SU-DHL-6 (cell line): ENCODE results near the gene ROCK2.

ENCODE experiments used
- H2AFZ ChIP-seq: fragments of 200-600 bp; sonication (generic); 2 replicates; pipeline ENCODE4 v1.6.1; 2014; ENCODE audit warnings: low read depth, mild to moderate bottlenecking, moderate library complexity, mixed read lengths, antibody characterized with exemption, low read length; ENCODE audit not compliant: severe bottlenecking
- H3F3A ChIP-seq: fragments of 200-600 bp; shearing (Covaris generic); 2 replicates; pipeline ENCODE4 v1.6.0; 2016; ENCODE audit warnings: antibody characterized with exemption, mild to moderate bottlenecking; ENCODE audit not compliant: insufficient read depth
- H3K27ac ChIP-seq: fragments of 200-600 bp; sonication (generic); 2 replicates; pipeline ENCODE4 v1.5.1; 2016; ENCODE audit warnings: low read depth, mild to moderate bottlenecking, low read length, moderate library complexity, mixed read lengths
- H3K27me3 ChIP-seq: fragments of 200-600 bp; sonication (generic), shearing (Covaris generic); 2 replicates; pipeline ENCODE4 v1.6.0; 2014; ENCODE audit warnings: mild to moderate bottlenecking, low read length
- H3K36me3 ChIP-seq: fragments of 200-600 bp; sonication (generic); 2 replicates; pipeline ENCODE4 v1.6.1; 2014; ENCODE audit warnings: mild to moderate bottlenecking, low read length, mixed read lengths
- H3K4me2 ChIP-seq: fragments of 300-600, 200-600 bp; shearing (Covaris generic), sonication (generic); 2 replicates; pipeline ENCODE4 v1.6.0; 2014; ENCODE audit warnings: low read length, low read depth, mild to moderate bottlenecking; ENCODE audit not compliant: poor library complexity, severe bottlenecking
- H3K4me3 ChIP-seq: fragments of 200-600 bp; sonication (generic); 2 replicates; pipeline ENCODE4 v1.5.1; 2014; ENCODE audit warnings: antibody characterized with exemption, low read length, mild to moderate bottlenecking, mixed read lengths; ENCODE audit not compliant: insufficient read depth, poor library complexity, severe bottlenecking
- H3K79me2 ChIP-seq: fragments of 200-600 bp; sonication (generic); 2 replicates; pipeline ENCODE4 v1.6.1; 2014; ENCODE audit warnings: mild to moderate bottlenecking, low read length, moderate library complexity; ENCODE audit not compliant: insufficient read depth
- H3K9ac ChIP-seq: fragments of 200-600 bp; sonication (generic); 2 replicates; pipeline ENCODE4 v1.7.0; 2014; ENCODE audit warnings: mild to moderate bottlenecking, low read length
- H3K9me2 ChIP-seq: fragments of 200-600 bp; sonication (generic); replicated peaks from 2 replicates; pipeline ENCODE4 v1.6.1; 2014; ENCODE audit warnings: low read length; ENCODE audit not compliant: insufficient read depth
- H3K9me3 ChIP-seq: fragments of 200-600 bp; sonication (generic); 2 replicates; pipeline ENCODE4 v1.6.1; 2014; ENCODE audit warnings: low read length, mixed read lengths; ENCODE audit not compliant: insufficient read depth
- H4K20me1 ChIP-seq: fragments of 200-600 bp; sonication (generic); 2 replicates; pipeline ENCODE4 v1.6.1; 2014; ENCODE audit warnings: low read depth, mild to moderate bottlenecking, antibody characterized with exemption, low read length, moderate library complexity, mixed read lengths
- EZH2phosphoT487 ChIP-seq: fragments of 200-600 bp; sonication (generic), shearing (Covaris generic); conservative IDR thresholded peaks from 2 replicates; pipeline ENCODE4 v1.6.1; 2018; ENCODE audit warnings: mild to moderate bottlenecking, antibody characterized with exemption, low read length, moderate library complexity, mixed read lengths
- TF ChIP-seq, protein P1 (sequence below): fragments of 200-600 bp; sonication (generic); IDR thresholded peaks from one replicate; pipeline ENCODE4 v1.5.1; 2017; ENCODE audit warnings: antibody characterized with exemption, mild to moderate bottlenecking, low read length, moderate library complexity; ENCODE audit not compliant: insufficient read depth, poor library complexity, severe bottlenecking

ROCK2 gene

DNA sequence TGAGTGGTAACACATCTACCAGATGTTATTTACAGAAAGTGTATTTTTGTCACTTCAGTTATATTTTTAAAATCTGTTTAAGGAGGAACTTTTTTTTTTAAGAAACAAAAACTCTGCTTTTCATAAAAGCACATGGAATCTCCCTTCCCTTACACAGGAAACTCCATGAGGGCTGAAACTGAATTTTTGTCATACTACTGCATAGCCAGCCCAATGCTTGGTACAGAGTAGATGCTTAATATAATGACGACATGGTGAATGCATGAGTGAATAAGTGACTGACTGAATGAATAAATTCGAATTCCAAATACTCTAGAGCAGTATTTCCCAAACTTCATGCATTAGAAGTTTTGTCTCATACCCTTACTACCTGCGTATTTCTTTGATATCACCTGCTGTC lies 86.5 kb downstream of the ROCK2 start:
- no peaks in the 10 kb centered on the region for H3K9me2 ChIP-seq
- no peak for TF ChIP-seq EZH2phosphoT487
- TF ChIP-seq, protein P1, sequence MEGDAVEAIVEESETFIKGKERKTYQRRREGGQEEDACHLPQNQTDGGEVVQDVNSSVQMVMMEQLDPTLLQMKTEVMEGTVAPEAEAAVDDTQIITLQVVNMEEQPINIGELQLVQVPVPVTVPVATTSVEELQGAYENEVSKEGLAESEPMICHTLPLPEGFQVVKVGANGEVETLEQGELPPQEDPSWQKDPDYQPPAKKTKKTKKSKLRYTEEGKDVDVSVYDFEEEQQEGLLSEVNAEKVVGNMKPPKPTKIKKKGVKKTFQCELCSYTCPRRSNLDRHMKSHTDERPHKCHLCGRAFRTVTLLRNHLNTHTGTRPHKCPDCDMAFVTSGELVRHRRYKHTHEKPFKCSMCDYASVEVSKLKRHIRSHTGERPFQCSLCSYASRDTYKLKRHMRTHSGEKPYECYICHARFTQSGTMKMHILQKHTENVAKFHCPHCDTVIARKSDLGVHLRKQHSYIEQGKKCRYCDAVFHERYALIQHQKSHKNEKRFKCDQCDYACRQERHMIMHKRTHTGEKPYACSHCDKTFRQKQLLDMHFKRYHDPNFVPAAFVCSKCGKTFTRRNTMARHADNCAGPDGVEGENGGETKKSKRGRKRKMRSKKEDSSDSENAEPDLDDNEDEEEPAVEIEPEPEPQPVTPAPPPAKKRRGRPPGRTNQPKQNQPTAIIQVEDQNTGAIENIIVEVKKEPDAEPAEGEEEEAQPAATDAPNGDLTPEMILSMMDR, result no peak
- no peak overlapping the region for H3K4me2 ChIP-seq

GRCh38 chr2:11257078-11257477 lies 87.4 kb downstream of the ROCK2 start:
- H3K9ac ChIP-seq, result no peak overlapping the region
- TF ChIP-seq, protein P1, result no peak
- no peak for TF ChIP-seq EZH2phosphoT487
- no peak overlapping the region for H3K4me2 ChIP-seq
- H4K20me1 ChIP-seq, result no peaks in the 10 kb centered on the region
- no peaks in the 10 kb centered on the region for H3K9me2 ChIP-seq
- no peak overlapping the region for H2AFZ ChIP-seq
- H3K9me3 ChIP-seq, result no peaks in the 10 kb centered on the region
- H3K27me3 ChIP-seq, result no peaks in the 10 kb centered on the region
- no peaks in the 10 kb centered on the region for H3F3A ChIP-seq
- peaks cover 3% of the 10 kb centered on the region; the same call in 1 of the 2 replicates for H3K36me3 ChIP-seq
- no peak overlapping the region for H3K4me3 ChIP-seq
- no peak overlapping the region for H3K27ac ChIP-seq
- 0 out of 2 replicates have a peak, but pooled peaks cover 11% of the 10 kb centered on the region for H3K79me2 ChIP-seq

More for the DNA sequence above, 86.5 kb downstream of the ROCK2 start:
- Histone ChIP-seq H4K20me1 (no peaks in the 10 kb centered on the region), H2AFZ (no peak overlapping the region), H3K9me3 (no peaks in the 10 kb centered on the region), H3K36me3 (peaks cover 3% of the 10 kb centered on the region; the same call in 1 of the 2 replicates), H3F3A (no peaks in the 10 kb centered on the region), H3K4me3 (no peak overlapping the region), H3K27ac (no peak overlapping the region), H3K9ac (no peak overlapping the region), H3K79me2 (0 out of 2 replicates have a peak, but pooled peaks cover 11% of the 10 kb centered on the region), H3K27me3 (no peaks in the 10 kb centered on the region)

DNA sequence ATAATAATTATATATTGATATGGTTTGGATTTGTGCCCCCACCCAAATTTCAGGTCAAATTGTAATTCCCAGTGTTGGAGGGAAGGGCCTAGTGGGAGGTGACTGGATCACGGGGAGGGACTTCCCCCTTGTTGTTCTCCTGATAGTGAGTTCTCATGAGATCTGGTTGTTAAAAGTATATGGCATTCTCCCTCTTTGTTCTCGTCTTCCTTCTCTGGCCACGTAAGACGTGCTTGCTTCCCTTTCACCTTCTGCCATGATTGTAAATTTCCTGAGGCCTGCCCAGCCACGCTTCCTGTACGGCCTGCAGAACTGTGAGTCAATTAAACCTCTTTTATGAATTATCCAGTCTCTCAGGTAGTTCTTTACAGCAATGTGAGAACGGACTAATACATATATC lies 88.3 kb downstream of the ROCK2 start:
- Histone ChIP-seq H3K9ac (no peak overlapping the region), H3K79me2 (0 out of 2 replicates have a peak, but pooled peaks cover 6% of the 10 kb centered on the region), H3K4me3 (no peak overlapping the region), H2AFZ (no peak overlapping the region), H3K9me2 (no peaks in the 10 kb centered on the region), H4K20me1 (no peaks in the 10 kb centered on the region), H3K36me3 (peaks cover 3% of the 10 kb centered on the region; the same call in 1 of the 2 replicates), H3K9me3 (no peaks in the 10 kb centered on the region), H3K27ac (no peak overlapping the region), H3K27me3 (no peaks in the 10 kb centered on the region), H3K4me2 (no peak overlapping the region), H3F3A (no peaks in the 10 kb centered on the region)
- TF ChIP-seq, protein P1, result no peak
- no peak for TF ChIP-seq EZH2phosphoT487
